Central memory CD8-positive, alpha-beta T cell (primary cell): ENCODE data around the gene DCAF12.
"Not testable (repeated sequence)": the region's sequence is repeated elsewhere in the genome, so short reads cannot be mapped to it uniquely, and the experiment has no call there.

Source experiments
- ATAC-seq: fragments of 150-1000 bp; cut with Tn5 transposase; replicated peaks from 2 replicates; pipeline ENCODE4 v1.10.0; 2022; ENCODE audit warnings: mild to moderate bottlenecking, moderate FRiP score, moderate number of reproducible peaks; ENCODE audit not compliant: poor library complexity, severe bottlenecking; ENCODE audit errors: extremely low read depth
- DNase-seq, 2 donors: peaks; one replicate each; pipeline ENCODE4 v3.0.0; 2021; ENCODE audit warnings: low spot score in 2 of 2
- H3K27ac Mint-ChIP-seq: one replicate; pipeline ENCODE4 v1.8.0; 2022; ENCODE audit warnings: low read depth, mild to moderate bottlenecking, moderate library complexity, mixed read lengths
- H3K27me3 Mint-ChIP-seq: one replicate; pipeline ENCODE4 v1.8.0; 2022; ENCODE audit warnings: mixed read lengths
- H3K36me3 Mint-ChIP-seq: one replicate; pipeline ENCODE4 v1.8.0; 2022; ENCODE audit warnings: mild to moderate bottlenecking, moderate library complexity, mixed read lengths; ENCODE audit not compliant: insufficient read depth
- H3K4me1 Mint-ChIP-seq: one replicate; pipeline ENCODE4 v1.8.0; 2022; ENCODE audit warnings: mixed read lengths
- H3K4me3 Mint-ChIP-seq: one replicate; pipeline ENCODE4 v1.8.0; 2022; ENCODE audit warnings: mild to moderate bottlenecking, moderate library complexity, mixed read lengths
- H3K9me3 Mint-ChIP-seq: one replicate; pipeline ENCODE4 v1.8.0; 2022; ENCODE audit warnings: mixed read lengths

DCAF12 gene

DNA sequence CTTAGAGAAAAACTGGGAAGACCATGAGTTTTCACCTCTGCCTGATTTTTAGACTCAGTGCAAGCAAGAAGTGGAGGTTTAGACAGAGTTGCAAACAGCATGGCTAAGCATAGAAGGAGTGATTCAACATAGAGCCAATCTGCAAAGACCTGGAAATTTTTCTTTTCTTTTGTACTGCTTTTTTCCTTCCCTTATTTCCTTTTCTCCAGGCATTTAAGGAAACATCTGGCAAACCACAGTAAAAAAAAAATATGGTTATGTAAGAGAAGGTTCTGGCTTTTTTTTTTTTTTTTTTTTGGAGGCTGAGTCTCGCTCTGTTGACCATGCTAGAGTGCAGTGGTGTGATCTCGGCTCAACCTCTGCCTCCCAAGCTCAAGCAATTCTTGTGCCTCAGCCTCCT, 16.6 kb upstream of the DCAF12 start:
- H3K27me3 Mint-ChIP-seq = no peaks in the 10 kb centered on the region
- no peaks in the 10 kb centered on the region for H3K36me3 Mint-ChIP-seq
- no peak for ATAC-seq

GRCh38 chr9:34140853-34141252, 14.4 kb upstream of the DCAF12 start:
- no peak overlapping the region for H3K4me3 Mint-ChIP-seq
- no peak for DNase-seq
- H3K27ac Mint-ChIP-seq = no peak overlapping the region
- H3K36me3 Mint-ChIP-seq = no peaks in the 10 kb centered on the region
- ATAC-seq = no peak
- no peaks in the 10 kb centered on the region for H3K9me3 Mint-ChIP-seq
- no peaks in the 10 kb centered on the region for H3K4me1 Mint-ChIP-seq
- H3K27me3 Mint-ChIP-seq = no peaks in the 10 kb centered on the region

More for the DNA sequence above, 16.6 kb upstream of the DCAF12 start:
- Mint-ChIP-seq H3K4me1 (no peaks in the 10 kb centered on the region), H3K27ac (no peak overlapping the region), H3K4me3 (no peak overlapping the region), H3K9me3 (no peaks in the 10 kb centered on the region)
- DNase-seq = no peak

DNA sequence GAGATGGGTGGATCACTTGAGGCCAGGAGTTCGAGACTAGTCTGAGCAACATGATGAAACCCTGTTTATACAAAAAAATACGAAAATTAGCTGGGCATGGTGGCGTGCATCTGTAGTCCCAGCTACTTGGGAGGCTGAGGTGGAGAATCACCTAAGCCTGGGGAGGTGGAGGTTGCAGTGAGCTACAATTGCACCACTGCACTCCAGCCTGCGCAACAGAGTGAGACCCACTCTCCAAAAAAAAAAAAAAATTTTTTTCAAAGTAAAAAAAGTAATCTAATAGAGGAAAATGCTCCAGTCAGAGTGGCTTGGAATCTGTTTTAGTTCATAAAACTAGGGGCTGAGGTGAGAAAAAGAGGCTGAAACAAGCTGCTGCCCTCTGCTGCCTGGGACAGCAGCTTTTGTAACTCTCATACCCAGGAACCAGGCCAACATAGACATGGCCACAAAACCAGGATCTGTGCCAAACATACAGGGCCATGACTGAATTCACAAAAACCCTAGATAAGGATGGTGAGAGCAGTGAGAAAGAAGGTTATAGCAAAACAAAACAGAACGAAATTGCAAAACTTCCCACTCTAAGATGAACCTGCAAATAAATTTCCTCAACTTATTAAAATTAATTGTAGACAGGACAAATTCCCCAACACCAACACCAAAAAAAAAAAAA, 13.1 kb upstream of the DCAF12 start:
- H3K4me3 Mint-ChIP-seq = no peak overlapping the region
- H3K27ac Mint-ChIP-seq = no peak overlapping the region
- no peaks in the 10 kb centered on the region for H3K36me3 Mint-ChIP-seq
- H3K4me1 Mint-ChIP-seq = no peaks in the 10 kb centered on the region
- no peak for ATAC-seq
- DNase-seq = no peak
- no peaks in the 10 kb centered on the region for H3K27me3 Mint-ChIP-seq
- no peaks in the 10 kb centered on the region for H3K9me3 Mint-ChIP-seq

DNA sequence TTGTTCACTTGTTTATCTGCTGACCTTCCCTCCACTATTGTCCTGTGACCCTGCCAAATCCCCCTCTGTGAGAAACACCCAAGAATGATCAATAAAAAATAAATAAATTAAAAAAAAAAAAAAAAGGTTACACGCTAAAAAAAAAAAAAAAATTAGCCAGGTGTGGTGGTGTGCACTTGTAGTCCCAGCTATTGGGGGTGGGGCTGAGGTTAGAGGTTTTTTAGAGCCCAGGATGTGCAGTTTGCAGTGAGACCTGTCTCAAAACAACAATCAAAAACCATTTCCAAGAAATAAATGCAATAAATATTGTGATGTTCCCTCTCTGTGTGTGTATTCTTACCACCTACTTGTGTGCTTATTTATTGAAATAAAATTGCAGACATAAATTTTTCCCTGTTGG, 12.1 kb upstream of the DCAF12 start:
- H3K27ac Mint-ChIP-seq = not testable (repeated sequence)

GRCh38 chr9:34134521-34134920, 8.0 kb upstream of the DCAF12 start:
- H3K4me3 Mint-ChIP-seq = no peak overlapping the region
- no peaks in the 10 kb centered on the region for H3K4me1 Mint-ChIP-seq
- peaks cover 2% of the 10 kb centered on the region for H3K36me3 Mint-ChIP-seq
- no peak overlapping the region for H3K27ac Mint-ChIP-seq
- no peaks in the 10 kb centered on the region for H3K27me3 Mint-ChIP-seq
- ATAC-seq (no peak), DNase-seq (no peak)
- H3K9me3 Mint-ChIP-seq = no peaks in the 10 kb centered on the region

More for the DNA sequence above, 12.1 kb upstream of the DCAF12 start:
- H3K27me3 Mint-ChIP-seq, H3K36me3 Mint-ChIP-seq, H3K9me3 Mint-ChIP-seq, ATAC-seq, H3K4me1 Mint-ChIP-seq, DNase-seq, H3K4me3 Mint-ChIP-seq: not testable (repeated sequence)

DNA sequence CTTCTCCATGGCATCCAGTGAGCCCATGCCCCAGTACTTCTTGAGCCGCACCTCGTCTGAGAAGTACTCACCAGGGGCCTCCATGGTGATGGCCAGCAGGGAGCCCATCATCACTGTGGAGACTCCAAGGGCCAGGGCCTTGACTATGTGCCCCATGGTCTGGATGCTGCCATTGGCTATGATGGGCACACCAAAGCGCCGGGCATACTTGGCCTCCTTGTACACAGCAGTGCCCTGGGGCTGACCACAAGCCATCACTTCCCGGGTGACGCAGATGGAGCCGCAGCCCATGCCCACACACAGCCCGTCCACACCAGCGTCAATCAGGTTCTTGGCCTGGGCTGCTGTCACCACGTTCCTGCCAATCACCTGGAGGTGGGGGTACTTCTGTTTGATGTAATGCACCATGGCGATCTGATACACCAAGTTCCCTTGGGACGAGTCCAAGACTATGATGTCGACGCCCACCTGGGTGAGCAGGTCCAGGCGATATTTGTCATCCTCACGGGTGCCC, 7.0 kb upstream of the DCAF12 start:
- no peaks in the 10 kb centered on the region for H3K27me3 Mint-ChIP-seq

DNA sequence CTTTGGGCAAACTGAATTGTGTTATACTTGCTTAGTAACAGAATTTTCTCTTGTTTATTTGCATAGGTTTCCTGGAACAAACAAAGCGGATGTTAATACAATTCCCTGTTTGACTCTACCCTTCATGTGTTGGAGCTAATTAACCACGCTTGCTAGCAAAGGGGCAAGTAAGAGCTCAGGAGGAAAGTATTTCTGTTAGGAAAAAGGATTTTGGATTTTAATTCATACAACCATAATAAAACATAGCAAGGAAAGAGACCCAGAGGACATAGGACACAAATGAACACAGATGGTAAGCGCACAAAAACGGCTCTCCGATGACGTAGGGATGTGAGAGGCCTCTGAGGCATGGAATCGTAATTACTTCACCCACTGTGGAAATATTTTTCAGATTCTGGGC, 5.1 kb upstream of the DCAF12 start:
- Mint-ChIP-seq H3K9me3 (no peaks in the 10 kb centered on the region), H3K27ac (no peak overlapping the region), H3K36me3 (peaks cover 6% of the 10 kb centered on the region), H3K4me3 (no peak overlapping the region), H3K27me3 (no peaks in the 10 kb centered on the region), H3K4me1 (peaks cover 5% of the 10 kb centered on the region)
- ATAC-seq (no peak), DNase-seq (no peak)

More for the DNA sequence above, 7.0 kb upstream of the DCAF12 start:
- H3K4me1 Mint-ChIP-seq = no peaks in the 10 kb centered on the region
- no peak overlapping the region for H3K4me3 Mint-ChIP-seq
- H3K9me3 Mint-ChIP-seq = no peaks in the 10 kb centered on the region
- ATAC-seq = no peak
- peaks cover 2% of the 10 kb centered on the region for H3K36me3 Mint-ChIP-seq
- DNase-seq = no peak
- no peak overlapping the region for H3K27ac Mint-ChIP-seq

- no peak for ATAC-seq
- Mint-ChIP-seq H3K4me1 (peaks cover 45% of the 10 kb centered on the region), H3K27me3 (no peaks in the 10 kb centered on the region), H3K9me3 (no peaks in the 10 kb centered on the region), H3K27ac (peak overlapping the region; percentile 97), H3K36me3 (peaks cover 30% of the 10 kb centered on the region), H3K4me3 (peak overlapping the region; percentile 92)
- DNase-seq = no peak
These were observed 794 bp upstream of the DCAF12 start for GRCh38 chr9:34127035-34127948.

- DNase-seq (no peak), ATAC-seq (no peak)
- peak overlapping the region; percentile 97 for H3K27ac Mint-ChIP-seq
- peak overlapping the region; percentile 92 for H3K4me3 Mint-ChIP-seq
- H3K9me3 Mint-ChIP-seq = no peaks in the 10 kb centered on the region
- peaks cover 61% of the 10 kb centered on the region for H3K4me1 Mint-ChIP-seq
- H3K27me3 Mint-ChIP-seq = no peaks in the 10 kb centered on the region
- H3K36me3 Mint-ChIP-seq = peaks cover 38% of the 10 kb centered on the region
These were observed 754 bp downstream of the DCAF12 start for GRCh38 chr9:34125681-34126206.

DNA sequence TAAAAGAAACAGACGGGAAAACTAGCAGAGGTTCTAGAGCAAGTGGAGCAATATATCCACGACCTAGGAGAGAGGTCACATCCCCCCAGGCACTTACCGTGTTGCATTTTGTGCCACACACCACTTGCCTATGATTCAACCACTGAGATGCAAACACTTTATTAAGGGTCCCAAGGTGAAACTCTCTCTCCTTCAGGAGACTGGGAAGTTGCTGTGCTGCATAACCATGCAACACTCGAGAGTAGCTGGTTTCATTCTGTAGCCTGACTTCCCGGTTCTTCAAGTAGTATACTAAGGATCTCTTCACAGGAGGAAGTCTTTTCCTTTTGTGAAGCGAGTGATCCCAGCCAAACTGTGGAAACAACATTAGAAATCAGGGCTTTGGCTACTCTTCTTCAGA, 1.6 kb downstream of the DCAF12 start:
- Mint-ChIP-seq H3K4me1 (peaks cover 62% of the 10 kb centered on the region), H3K9me3 (no peaks in the 10 kb centered on the region), H3K27ac (peak overlapping the region; percentile 97), H3K36me3 (peaks cover 38% of the 10 kb centered on the region), H3K4me3 (peak overlapping the region; percentile 92), H3K27me3 (no peaks in the 10 kb centered on the region)
- no peak for ATAC-seq
- DNase-seq = no peak

GRCh38 chr9:34124099-34124498, 2.4 kb downstream of the DCAF12 start:
- no peak for DNase-seq
- Mint-ChIP-seq H3K36me3 (peaks cover 43% of the 10 kb centered on the region), H3K27me3 (no peaks in the 10 kb centered on the region)

DNA sequence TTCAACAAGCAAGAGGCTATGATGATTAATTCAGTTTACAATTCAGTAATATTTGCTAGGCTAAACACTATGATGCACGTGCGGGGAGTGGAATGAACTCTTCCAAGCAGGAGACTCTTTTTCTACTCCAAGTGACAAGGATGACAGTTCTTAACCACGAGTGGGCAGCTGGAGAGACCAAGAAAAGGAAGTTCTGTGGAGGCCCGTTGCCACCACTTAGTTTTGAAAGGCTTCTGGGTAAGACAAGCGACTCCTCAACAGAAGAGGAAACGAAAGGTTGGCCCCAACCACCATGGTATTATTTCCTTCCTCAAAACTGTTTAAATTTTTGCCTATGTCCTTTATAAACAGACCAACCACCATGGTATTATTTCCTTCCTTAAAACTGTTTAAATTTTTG, 2.8 kb downstream of the DCAF12 start:
- Mint-ChIP-seq H3K4me1 (peaks cover 62% of the 10 kb centered on the region), H3K9me3 (no peaks in the 10 kb centered on the region), H3K27me3 (no peaks in the 10 kb centered on the region), H3K36me3 (peaks cover 47% of the 10 kb centered on the region), H3K4me3 (peak overlapping the region; percentile 92), H3K27ac (peak overlapping the region; percentile 97)
- ATAC-seq (no peak), DNase-seq (no peak)

More at GRCh38 chr9:34124099-34124498, 2.4 kb downstream of the DCAF12 start:
- no peak for ATAC-seq
- no peaks in the 10 kb centered on the region for H3K9me3 Mint-ChIP-seq
- peak overlapping the region; percentile 97 for H3K27ac Mint-ChIP-seq
- H3K4me3 Mint-ChIP-seq = peak overlapping the region; percentile 92
- peaks cover 62% of the 10 kb centered on the region for H3K4me1 Mint-ChIP-seq
